Left lung (tissue), 10 donors: ENCODE measurements around the gene IFT88. TPM values are rescaled to one million over a fixed set of nuclear protein-coding genes. Genes with fewer than 3 reads are reported as not detected.
A peak's percentile ranks its signal among the peaks of the same experiment; 100 is the strongest.

Experiments used
- ATAC-seq: fragments of 200-7000 bp; cut with Tn5 transposase; one replicate; pipeline ENCODE4 v1.9.1; 2020; ENCODE audit warnings: moderate library complexity
- DNase-seq, 4 donors: peaks; one replicate each; pipeline ENCODE4 v3.0.0-alpha.2; 2013 to 2020
- H3K27ac ChIP-seq, 2 donors: fragments of 200-600 bp; sonication (generic) in 1 of 2; one replicate each; pipeline versions ENCODE4 v1.5.0 to v1.8.0; 2020 to 2021
- H3K27me3 ChIP-seq, 2 donors: fragments of 200-600 bp; sonication (generic) in 1 of 2; one replicate each; pipeline versions ENCODE4 v1.5.0 to v1.8.0; 2020 to 2021
- H3K36me3 ChIP-seq, 2 donors: fragments of 200-600 bp; sonication (generic) in 1 of 2; one replicate each; pipeline versions ENCODE4 v1.5.0 to v1.8.0; 2020 to 2021
- H3K4me1 ChIP-seq, 2 donors: fragments of 200-600 bp; one replicate each; pipeline ENCODE4 v1.8.0; 2021
- H3K4me3 ChIP-seq, 2 donors: fragments of 200-600 bp; sonication (generic) in 1 of 2; one replicate each; pipeline versions ENCODE4 v1.5.0 to v1.8.0; 2020 to 2021; ENCODE audit warnings: mild to moderate bottlenecking in 1 of 2
- H3K9me3 ChIP-seq, 2 donors: fragments of 200-600 bp; sonication (generic) in 1 of 2; one replicate each; pipeline versions ENCODE4 v1.5.0 to v1.8.0; 2020 to 2021
- intact Hi-C, 2 donors: fragments of 100-400 bp; cut with DNase I; formaldehyde crosslinking; loops; one replicate each; pipeline versions ENCODE4 v1.11.2 to v1.14.2; 2022
- polyA plus RNA-seq, 6 donors: library from polyadenylated mRNA; unstranded; fragments of 120-200 nt; gene quantifications; one replicate each; pipeline ENCODE4 v1.2.1, GENCODE V29; 2013; ENCODE audit not compliant: insufficient read length in 6 of 6
- total RNA-seq, 2 donors: library from RNA; stranded (reverse); fragmentation: NEBNext Ultra II Directional; extraction: Animal tissue kit (Norgen Biotek cat#: 25700); gene quantifications; one replicate each; pipeline ENCODE4 v1.2.1, GENCODE V29; 2021
- TF ChIP-seq, protein P1 (sequence below), 2 donors: fragments of 200-600 bp; sonication (generic) in 1 of 2; IDR thresholded peaks; one replicate each; pipeline versions ENCODE4 v1.5.0 to v1.8.0; 2021; ENCODE audit warnings: antibody characterized with exemption in 2 of 2
- donor health status: DM: no; HTN: yes; CAD: no.
- donor health status: DM: no; HTN: no; CAD: no.

Gene IFT88
- total and polyA plus RNA-seq, 8 donors: 13.5 to 37.9 (median 35.8) TPM

DNA sequence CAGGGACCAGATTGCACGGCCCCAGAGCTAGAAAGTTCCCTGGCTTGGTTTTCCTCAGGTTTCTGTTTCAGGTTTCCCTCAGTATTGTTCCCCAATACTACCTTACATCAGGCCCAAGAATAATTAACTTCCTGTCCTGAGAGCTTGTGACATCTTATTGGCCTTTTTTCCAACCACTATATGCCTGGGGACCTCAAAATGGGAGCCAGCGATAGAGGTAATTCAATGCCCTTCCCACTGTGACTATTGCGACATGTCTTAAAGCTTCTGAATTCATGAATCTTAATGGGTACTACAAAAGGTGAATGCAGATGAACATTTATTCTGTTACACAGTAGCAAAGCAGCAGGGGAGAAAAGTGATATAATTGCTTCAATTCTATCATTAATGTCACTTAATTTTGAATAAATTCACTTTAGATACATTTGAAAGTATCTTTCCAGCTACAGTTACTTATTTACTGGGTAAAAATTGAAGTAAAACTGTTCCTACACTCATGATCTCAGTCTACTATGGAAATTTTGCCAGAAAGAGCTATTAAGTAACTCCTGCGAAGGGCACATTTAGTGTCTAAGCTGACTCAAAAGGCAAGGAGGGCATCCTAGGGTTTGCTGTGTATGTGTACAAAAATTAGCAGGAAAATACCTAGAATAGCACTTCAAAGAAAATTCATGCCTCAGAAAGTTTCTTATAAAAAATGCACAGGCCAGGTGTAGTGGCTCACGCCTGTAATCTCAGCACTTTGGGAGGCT lies 45.4 kb upstream of the IFT88 start:
- H3K27me3 ChIP-seq: no peaks in the 10 kb centered on the region
- ATAC-seq: no peak
- H3K9me3 ChIP-seq: no peaks in the 10 kb centered on the region
- TF ChIP-seq, protein P1, sequence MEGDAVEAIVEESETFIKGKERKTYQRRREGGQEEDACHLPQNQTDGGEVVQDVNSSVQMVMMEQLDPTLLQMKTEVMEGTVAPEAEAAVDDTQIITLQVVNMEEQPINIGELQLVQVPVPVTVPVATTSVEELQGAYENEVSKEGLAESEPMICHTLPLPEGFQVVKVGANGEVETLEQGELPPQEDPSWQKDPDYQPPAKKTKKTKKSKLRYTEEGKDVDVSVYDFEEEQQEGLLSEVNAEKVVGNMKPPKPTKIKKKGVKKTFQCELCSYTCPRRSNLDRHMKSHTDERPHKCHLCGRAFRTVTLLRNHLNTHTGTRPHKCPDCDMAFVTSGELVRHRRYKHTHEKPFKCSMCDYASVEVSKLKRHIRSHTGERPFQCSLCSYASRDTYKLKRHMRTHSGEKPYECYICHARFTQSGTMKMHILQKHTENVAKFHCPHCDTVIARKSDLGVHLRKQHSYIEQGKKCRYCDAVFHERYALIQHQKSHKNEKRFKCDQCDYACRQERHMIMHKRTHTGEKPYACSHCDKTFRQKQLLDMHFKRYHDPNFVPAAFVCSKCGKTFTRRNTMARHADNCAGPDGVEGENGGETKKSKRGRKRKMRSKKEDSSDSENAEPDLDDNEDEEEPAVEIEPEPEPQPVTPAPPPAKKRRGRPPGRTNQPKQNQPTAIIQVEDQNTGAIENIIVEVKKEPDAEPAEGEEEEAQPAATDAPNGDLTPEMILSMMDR (IDR thresholded peaks at IDR 0.05): no peak
- no peak overlapping the region for H3K27ac ChIP-seq
- DNase-seq: no peak
- H3K4me1 ChIP-seq: peaks cover 3 to 16% of the 10 kb centered on the region in 2 donors
- no peaks in the 10 kb centered on the region for H3K36me3 ChIP-seq
- intact Hi-C loops: no loop called here
- no peak overlapping the region for H3K4me3 ChIP-seq

DNA sequence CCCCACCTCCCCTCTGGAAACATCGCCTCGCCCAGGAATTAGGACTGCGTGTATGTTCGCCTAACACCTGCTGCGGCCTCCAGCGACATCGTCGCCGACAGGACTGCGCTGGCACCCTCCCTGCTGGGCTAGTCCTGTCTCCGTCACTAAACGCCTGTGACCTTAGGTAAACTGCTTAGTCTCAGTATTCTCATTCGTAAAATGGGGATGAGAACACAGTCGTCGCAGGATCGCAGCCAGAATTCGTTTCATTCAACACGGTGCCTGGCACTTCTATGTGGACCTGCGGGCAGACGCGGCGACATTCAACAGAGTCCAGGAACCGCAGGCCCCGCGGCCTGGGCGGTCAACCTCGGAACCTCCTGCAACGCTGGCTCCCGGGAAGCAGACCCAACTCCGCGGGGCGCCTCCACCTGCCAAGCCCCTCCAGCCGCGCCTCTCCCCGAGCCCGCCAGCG lies 41.8 kb upstream of the IFT88 start:
- Histone ChIP-seq H3K27ac (peak overlapping the region; percentile 87 to 96), H3K36me3 (no peaks in the 10 kb centered on the region), H3K27me3 (no peaks in the 10 kb centered on the region), H3K4me1 (peaks cover 6 to 22% of the 10 kb centered on the region in 2 donors), H3K4me3 (peak overlapping the region; percentile 85 to 91), H3K9me3 (no peaks in the 10 kb centered on the region)
- ATAC-seq (peak; percentile 48), DNase-seq (peak in 2 of 4 donors; percentile 43 to 88)
- intact Hi-C loops: no loop called here
- TF ChIP-seq, protein P1 (IDR thresholded peaks at IDR 0.05): no peak

DNA sequence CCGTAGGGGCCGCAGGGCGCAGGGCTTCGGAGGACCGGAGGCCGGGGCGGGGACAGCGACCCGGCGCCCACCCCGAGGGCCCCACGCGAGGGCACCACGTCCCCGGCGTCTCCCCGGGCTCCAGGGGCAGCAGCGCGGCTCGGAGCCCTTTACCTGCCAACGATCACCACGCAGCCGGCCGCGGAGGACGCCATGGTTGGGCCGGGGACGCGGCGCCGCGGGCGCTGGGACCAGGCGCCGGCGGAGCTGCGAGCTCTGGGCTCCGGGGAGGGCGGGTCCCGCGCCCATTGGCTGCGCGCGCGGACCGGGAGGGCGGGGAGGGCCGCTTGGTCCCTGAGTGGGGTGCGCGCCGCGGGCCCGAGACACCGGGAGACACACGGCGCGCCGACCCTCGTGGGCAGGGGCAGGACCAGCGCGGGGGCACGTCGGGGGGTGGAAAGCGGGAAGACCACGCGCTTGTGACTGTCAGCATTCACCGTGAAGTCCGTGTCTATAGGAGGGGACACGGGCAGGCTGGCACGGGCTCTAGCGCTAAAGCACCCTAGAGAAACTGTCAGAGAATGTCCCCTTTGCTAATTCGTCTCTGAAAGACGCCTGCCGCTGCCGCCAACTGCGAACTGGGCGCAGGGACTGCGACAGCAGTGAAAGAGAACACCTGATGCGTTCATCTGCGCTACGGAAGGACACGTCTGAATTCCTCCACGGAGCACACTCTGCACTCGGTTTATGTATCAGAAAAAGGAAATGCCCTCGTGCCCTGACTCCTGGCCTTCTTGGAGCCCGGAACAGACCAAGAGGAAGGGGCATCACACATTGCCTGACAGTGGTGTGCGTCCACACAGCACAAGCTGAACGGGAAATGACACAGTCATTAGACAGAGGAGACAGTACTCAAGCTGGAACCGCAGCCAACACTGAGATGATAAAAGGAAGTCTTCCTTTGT lies 41.1 kb upstream of the IFT88 start, which contains the start of gene CRYL1:
TSS of gene CRYL1 (minus strand) at position 257 of the 944 bp plus-strand sequence. CDS start at position 194, 63 bp downstream.
- Histone ChIP-seq H3K9me3 (no peaks in the 10 kb centered on the region), H3K4me3 (peak within 1 kb of the TSS; percentile 85 to 91), H3K27ac (peak within 1 kb of the TSS; percentile 87 to 96), H3K36me3 (no peaks in the 10 kb centered on the region), H3K4me1 (peaks cover 6 to 22% of the 10 kb centered on the region in 2 donors), H3K27me3 (no peaks in the 10 kb centered on the region)
- TF ChIP-seq, protein P1 (IDR thresholded peaks at IDR 0.05): no peak
- DNase-seq (peak; percentile 60 to 96 (median 80)), ATAC-seq (peak; percentile 97)
- intact Hi-C loops: no loop called here

DNA sequence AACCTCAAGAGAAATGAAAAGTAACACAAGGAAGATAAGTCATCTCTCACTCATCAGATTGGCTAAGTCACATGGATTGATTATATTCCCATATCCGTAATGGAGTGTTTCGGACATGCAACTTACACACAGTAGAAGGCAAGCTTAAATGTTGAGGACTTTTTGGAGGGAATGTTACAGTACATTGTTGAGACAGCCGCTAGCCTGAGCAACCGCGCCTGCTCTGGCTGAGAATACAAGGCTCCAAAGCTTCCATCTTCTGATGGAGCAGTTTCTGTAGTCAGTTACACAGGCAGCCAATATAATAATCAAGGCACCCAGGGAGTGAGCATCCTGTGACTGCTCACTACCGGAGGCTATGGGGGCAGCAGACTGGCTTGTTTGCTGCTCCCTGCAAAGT lies 40.3 kb upstream of the IFT88 start:
- ATAC-seq (no peak), DNase-seq (peak in 1 of 4 donors; percentile 26)
- H3K27ac ChIP-seq: peak overlapping the region; percentile 87 to 96
- intact Hi-C loops: no loop called here
- H3K4me3 ChIP-seq: peak overlapping the region; percentile 85 to 91
- H3K36me3 ChIP-seq: no peaks in the 10 kb centered on the region
- TF ChIP-seq, protein P1 (IDR thresholded peaks at IDR 0.05): no peak
- H3K27me3 ChIP-seq: no peaks in the 10 kb centered on the region
- H3K4me1 ChIP-seq: peaks cover 6 to 22% of the 10 kb centered on the region in 2 donors
- H3K9me3 ChIP-seq: no peaks in the 10 kb centered on the region
